Naive thymus-derived CD4-positive, alpha-beta T cell (primary cell): ENCODE measurements around the gene HIC1. TPM values are rescaled to one million over a fixed set of nuclear protein-coding genes. Genes with fewer than 3 reads are reported as not detected.
A peak's percentile ranks its signal among the peaks of the same experiment; 100 is the strongest.

Experiments used
- microRNA-seq: library from miRNA; unstranded; fragments of <30 nt; microRNA quantifications from one replicate; pipeline ENCODE4 v1.2.0, GENCODE V29; 2022; ENCODE audit warnings: borderline microRNAs expressed
- polyA plus RNA-seq, 2 donors: library from polyadenylated mRNA; unstranded; fragments of 300-500 nt; fragmentation: Illumina TruSeq; gene quantifications; one replicate each; pipeline ENCODE4 v1.2.3, GENCODE V29; 2021
- total RNA-seq, 6 experiments: library from RNA in 5 of 6; stranded (reverse) in 5 of 6; gene quantifications; 1 replicate in 5 of 6; 2 replicates in 1 of 6; pipeline ENCODE4 v1.2.3 and lab custom pipeline; 2021 to 2026

HIC1 gene
- total and polyA plus RNA-seq, 7 experiments from 2014 or later = 0.56 to 128 (median 1.7) TPM

Small RNA genes within 50 kb of the gene (microRNA-seq; reads per million reads assigned to microRNA genes)
- gene MIR132 = 144 reads per million, percentile 57 among the genes with 10 or more reads in this experiment
- 2.6 reads per million for gene MIR212

Other genes starting within 250 kb of the HIC1 start
- gene SMYD4, start 225.2 kb upstream of the HIC1 start, total RNA-seq = 10 to 100 TPM; 19.8 to 38.4 (median 32.5) TPM
- 10 to 100 TPM in 1 of 2 donors, 1 to 10 TPM in 1; 9.7 to 18.0 TPM for gene SMYD4, start 225.2 kb upstream of the HIC1 start, polyA plus RNA-seq
- 100 to 1,000 TPM in 3 of 5 experiments, 10 to 100 TPM in 2; 57.8 to 264 (median 110) TPM for gene RPA1, start 225.1 kb upstream of the HIC1 start, total RNA-seq
- 10 to 100 TPM; 80.0 to 85.2 TPM for gene RPA1, start 225.1 kb upstream of the HIC1 start, polyA plus RNA-seq
- 1 to 10 TPM in 1 of 5 experiments, under 1 TPM in 2, not detected in 2; 0.19 to 1.5 (median 0.49) TPM for gene RTN4RL1, start 29.8 kb upstream of the HIC1 start, total RNA-seq
- gene RTN4RL1, start 29.8 kb upstream of the HIC1 start, polyA plus RNA-seq = under 1 TPM; 0.21 to 0.58 TPM
- gene DPH1, start 24.9 kb upstream of the HIC1 start, total RNA-seq = 100 to 1,000 TPM in 1 of 5 experiments, 10 to 100 TPM in 4; 47.3 to 124 (median 97.6) TPM
- 10 to 100 TPM; 32.9 to 51.3 TPM for gene DPH1, start 24.9 kb upstream of the HIC1 start, polyA plus RNA-seq
- 10 to 100 TPM; 24.5 to 37.9 (median 31.8) TPM for gene OVCA2, start 13.1 kb upstream of the HIC1 start, total RNA-seq
- gene OVCA2, start 13.1 kb upstream of the HIC1 start, polyA plus RNA-seq = 10 to 100 TPM; 52.7 to 65.5 TPM
- gene SMG6, start 248.7 kb downstream of the HIC1 start, total RNA-seq = 10 to 100 TPM; 45.6 to 65.3 (median 55.8) TPM
- gene SMG6, start 248.7 kb downstream of the HIC1 start, polyA plus RNA-seq = 10 to 100 TPM in 1 of 2 donors, 1 to 10 TPM in 1; 8.6 to 14.0 TPM
- gene SRR, start 248.8 kb downstream of the HIC1 start, total RNA-seq = 10 to 100 TPM in 1 of 5 experiments, 1 to 10 TPM in 4; 3.1 to 16.0 (median 8.3) TPM
- 1 to 10 TPM; 5.2 to 9.6 TPM for gene SRR, start 248.8 kb downstream of the HIC1 start, polyA plus RNA-seq